Raji (cell line): ENCODE measurements around the gene CCHCR1.

Experiments used
- POLR2A ChIP-seq: IDR thresholded peaks from 2 replicates; pipeline ENCODE4 v1.6.1; 2011; ENCODE audit warnings: low read depth, low read length, control low read depth; ENCODE audit not compliant: insufficient read depth

The CCHCR1 gene

GRCh38 chr6:31121131-31121790 is 36.3 kb downstream of the CCHCR1 start:
- TF ChIP-seq POLR2A: no peak

- no peak for TF ChIP-seq POLR2A
Observed at GRCh38 chr6:31120151-31120915, 37.3 kb downstream of the CCHCR1 start, which contains the start of gene CDSN. Gene CDSN, minus strand, starts transcription at chr6:31120446. Its CDS starts 27 bp downstream, at chr6:31120419.

DNA sequence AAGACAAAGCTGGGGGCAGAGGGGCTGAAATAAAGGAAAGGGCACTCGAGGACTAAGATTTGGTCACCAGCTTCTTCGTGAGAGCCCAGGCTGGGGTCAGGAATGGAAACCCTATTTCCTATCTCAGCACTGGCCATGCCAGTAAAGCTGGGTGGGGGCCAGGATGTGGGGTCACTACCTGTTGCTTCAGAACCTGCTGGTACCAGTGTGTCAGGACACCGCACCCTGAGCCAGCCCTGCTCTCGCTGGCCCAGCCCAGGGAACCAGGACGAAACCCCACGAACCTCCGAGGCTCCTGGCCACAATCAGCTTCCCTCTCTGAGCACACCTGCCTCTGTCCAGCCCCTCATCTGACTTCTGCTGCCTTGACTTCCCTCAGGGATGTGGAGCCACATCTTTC is 39.4 kb downstream of the CCHCR1 start:
- no peak for TF ChIP-seq POLR2A

DNA sequence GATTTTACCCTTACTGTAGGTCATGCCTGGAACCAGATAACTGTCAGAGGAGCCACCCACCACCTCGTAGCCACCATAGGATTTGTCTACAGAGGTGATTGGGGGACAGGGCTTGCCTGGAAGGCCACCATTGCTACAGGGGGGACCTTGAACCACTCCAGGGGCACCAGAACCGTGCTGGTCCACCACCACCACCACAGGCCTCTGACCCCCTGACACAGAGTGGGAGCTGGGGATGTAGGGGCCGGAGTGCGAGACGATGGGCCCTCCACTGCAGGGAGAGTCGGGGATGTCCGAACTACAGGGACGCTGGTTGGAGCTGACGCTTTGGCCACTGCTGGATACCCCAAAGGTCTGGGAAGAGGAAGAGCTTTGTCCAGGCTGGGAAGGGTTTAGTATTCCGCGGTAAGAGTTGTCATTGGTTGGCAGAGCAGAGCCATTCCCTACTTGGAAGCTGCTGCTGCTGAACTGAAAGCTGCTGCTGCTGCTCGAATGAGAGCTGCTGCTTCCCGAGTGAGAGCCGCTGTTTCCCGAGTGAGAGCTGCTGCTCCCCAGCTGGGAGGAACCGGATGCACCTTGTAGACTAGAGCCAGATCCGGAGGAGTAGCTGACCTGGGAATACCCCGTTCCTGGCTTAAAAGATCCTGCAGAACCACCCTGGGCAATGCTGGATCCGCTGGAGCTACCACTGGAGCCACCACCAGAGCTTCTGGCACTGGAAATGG is 40.8 kb downstream of the CCHCR1 start:
- TF ChIP-seq POLR2A: no peak

DNA sequence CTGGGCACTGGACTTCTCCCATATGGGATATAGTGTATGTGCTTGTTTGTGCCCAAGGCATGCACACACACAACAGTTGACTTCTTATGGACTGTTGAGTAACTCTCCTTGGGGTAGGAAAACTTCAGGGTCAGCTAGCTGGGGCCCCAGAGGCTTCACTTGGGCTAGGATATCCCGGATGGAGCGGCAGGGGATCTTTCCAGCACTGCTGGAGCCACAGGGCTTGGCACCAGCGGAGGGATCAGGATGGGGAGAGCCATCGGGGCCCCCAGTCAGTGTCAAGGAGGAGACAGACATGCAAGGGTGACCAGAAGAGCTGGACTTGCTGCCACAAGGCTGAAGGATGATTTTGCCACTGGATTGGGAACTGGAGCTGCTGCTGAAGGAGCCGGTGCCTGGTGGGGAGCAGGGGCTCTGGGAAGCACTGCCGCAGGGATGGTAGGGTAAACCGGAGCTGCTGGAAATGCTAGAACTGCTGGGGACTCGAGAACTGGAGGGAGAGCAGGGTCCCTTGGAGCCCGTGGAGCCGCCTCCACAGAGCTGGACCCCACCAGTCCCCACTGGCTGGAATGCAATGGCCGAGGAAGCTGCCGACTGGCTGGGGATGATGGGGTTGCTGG is 41.6 kb downstream of the CCHCR1 start:
- TF ChIP-seq POLR2A: no peak

DNA sequence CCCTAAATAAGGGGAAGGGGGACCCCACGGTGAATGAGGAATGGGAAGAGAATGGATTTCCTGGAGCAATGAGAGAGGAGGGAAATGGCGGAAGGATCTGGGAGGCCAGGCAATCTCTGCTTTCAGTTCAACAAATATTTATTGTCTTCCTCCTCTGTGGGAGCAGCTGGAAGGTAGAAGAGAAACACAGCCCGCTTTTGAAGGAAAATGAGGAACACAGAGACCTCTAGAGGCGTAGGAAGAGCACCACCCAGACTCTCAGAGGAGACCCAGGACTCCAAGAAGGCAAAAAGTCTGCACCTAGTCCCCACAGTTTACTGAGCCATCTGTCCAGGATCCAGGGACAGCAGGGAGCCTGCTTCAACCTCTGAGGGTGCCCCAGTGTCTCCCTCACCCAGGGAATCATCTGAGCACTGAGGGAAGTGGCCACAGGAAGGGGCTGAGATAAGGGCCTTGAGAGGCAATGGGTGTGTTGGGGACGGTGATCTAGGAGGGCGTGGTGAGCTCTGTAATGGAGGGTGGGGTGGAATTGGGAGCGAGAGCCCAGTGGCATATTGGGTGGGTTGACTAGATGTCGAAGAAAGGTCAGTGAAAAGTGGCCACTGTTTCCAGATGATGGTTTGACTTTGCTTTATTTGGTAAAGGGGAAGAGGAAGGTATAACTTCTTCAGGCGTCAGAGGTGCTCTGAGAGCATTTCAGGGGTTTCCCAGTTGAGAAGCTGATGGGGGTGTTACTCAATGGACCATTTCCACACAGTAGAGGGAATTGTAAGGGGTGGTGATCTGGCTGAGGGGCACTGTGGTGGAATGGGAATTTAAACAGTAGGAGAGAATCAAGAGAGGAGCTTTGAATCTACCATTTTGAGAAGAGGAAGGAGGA is 42.4 kb downstream of the CCHCR1 start:
- no peak for TF ChIP-seq POLR2A

DNA sequence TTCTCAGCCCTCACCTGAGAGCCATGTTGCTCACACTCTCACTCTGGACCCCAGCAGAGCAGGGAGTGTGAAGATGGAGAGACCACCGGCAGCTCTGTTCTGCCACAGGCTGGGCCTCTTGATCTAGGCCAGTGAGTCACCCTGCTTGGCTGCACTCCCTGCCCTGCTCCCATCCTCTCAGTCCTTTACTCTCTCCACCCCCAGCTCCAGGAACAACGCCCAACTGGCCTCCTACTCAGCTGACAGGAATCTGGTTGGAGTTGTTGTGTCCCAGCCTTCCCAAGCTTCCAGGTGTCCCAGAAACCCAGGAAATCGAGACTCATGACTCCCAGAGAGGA is 43.1 kb downstream of the CCHCR1 start, which contains the start of gene PSORS1C1:
Gene PSORS1C1 (plus strand): TSS at position 260 of the 338 bp plus-strand sequence. CDS start 14,833 bp downstream, outside the sequence.
- no peak for TF ChIP-seq POLR2A

- TF ChIP-seq POLR2A: no peak
Observed at GRCh38 chr6:31113861-31114540, 43.6 kb downstream of the CCHCR1 start.

GRCh38 chr6:31112478-31112877 is 45.1 kb downstream of the CCHCR1 start, which contains the start of gene C6orf15:
Gene C6orf15, minus strand, starts transcription at chr6:31112575. Its CDS starts 20 bp downstream, at chr6:31112555.
- no peak for TF ChIP-seq POLR2A

DNA sequence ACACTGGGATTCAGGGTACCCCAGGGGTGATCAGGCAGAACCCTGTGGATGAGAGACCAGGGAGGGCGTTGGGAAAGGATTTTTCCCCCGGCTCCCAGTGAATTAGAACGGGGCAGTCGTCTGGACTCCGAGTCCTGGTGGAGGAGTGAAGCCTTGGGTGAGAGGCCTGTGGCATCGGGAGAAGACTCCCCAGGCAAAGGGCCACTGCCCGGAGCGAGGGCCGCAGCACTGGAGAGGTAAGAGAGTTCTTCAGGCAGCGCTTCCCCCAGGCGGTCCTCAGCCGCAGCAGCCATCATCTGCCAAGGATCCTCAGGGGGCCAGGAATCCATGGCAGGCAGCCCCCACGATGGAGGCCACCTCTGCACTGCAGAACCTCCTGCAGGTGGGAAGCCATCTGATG is 45.9 kb downstream of the CCHCR1 start:
- TF ChIP-seq POLR2A: no peak

DNA sequence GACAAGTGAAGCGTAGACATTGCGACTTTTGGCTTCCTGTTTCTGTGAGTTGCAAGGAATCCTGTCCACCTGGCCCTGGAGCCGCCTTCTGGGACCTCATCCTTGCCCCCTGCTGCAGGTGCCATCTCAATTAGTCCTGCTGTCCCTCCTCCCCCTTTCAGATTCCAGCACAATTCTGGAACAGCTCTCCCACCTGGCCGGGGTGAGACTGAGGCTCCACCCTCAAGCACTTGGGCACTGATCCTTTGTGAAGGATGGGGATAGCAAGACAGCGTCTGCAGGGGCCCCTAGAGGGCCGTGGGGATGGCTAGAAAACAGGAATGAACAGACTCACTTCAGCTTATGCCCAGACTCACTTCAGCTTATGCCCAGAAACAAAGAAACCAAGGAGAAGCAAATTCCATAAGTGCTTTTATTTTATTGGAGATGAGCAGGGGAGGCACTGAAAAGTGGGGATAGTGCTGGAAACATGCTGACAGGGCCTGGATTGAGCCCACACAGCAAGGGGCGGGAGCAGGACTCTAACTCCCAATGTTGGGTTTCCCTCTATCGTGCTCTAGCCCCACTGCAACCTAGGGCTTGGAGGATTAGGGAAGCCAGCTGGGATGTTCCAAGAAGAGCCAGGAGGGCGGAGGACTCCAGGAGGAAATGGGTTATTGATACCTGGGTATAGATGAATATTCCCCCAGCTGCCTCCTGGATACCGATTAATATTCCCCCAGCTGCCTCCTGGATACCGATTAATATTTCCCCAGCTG is 46.6 kb downstream of the CCHCR1 start:
- no peak for TF ChIP-seq POLR2A

GRCh38 chr6:31107052-31107451 is 50.5 kb downstream of the CCHCR1 start:
- no peak for TF ChIP-seq POLR2A

DNA sequence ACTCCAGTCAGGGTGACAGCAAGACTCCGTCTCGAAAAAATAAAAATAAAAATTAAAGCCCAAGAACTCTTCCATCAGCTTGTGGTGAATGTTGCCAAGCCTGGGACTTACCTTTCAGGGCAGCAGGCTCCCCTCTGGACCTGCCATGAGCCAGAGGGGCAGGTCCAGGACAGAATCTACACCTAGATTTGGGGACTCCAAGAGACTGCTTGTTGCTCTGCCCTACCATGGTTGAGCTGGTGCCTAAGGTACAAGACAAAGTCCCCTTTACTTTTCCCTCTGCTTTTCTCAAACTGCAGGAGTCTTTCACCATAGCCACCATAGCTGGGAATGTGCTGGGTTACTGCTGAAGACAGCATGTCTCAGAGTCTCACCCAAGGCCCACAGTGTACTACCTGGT is 54.5 kb downstream of the CCHCR1 start:
- no peak for TF ChIP-seq POLR2A
